HG03095 (cell line): ENCODE measurements around the gene SPIRE1.
"Not testable (repeated sequence)": the region's sequence is repeated elsewhere in the genome, so short reads cannot be mapped to it uniquely, and the experiment has no call there.

Experiments
- ATAC-seq: cut with Tn5 transposase; IDR thresholded peaks from one replicate; pipeline ENCODE4 v1.9.1; 2021; ENCODE audit warnings: moderate library complexity; ENCODE audit not compliant: unreplicated experiment

SPIRE1 gene

GRCh38 chr18:12422936-12423335 is 235.0 kb downstream of the SPIRE1 start:
- no peak for ATAC-seq

- no peak for ATAC-seq
Measured at GRCh38 chr18:12421732-12422131, 236.2 kb downstream of the SPIRE1 start.

GRCh38 chr18:12420821-12421421 is 237.0 kb downstream of the SPIRE1 start:
- ATAC-seq, result no peak

GRCh38 chr18:12417687-12418086 is 240.2 kb downstream of the SPIRE1 start:
- no peak for ATAC-seq

- ATAC-seq, result no peak
Measured at GRCh38 chr18:12416098-12416729, 241.7 kb downstream of the SPIRE1 start.

- no peak for ATAC-seq
Measured at GRCh38 chr18:12411456-12411855, 246.5 kb downstream of the SPIRE1 start.

- ATAC-seq, result not testable (repeated sequence)
Measured at GRCh38 chr18:12410747-12411146, 247.2 kb downstream of the SPIRE1 start.

GRCh38 chr18:12410081-12410481 is 247.8 kb downstream of the SPIRE1 start:
- ATAC-seq, result no peak

GRCh38 chr18:12409469-12409868 is 248.4 kb downstream of the SPIRE1 start:
- ATAC-seq, result no peak

- ATAC-seq, result no peak
Measured at GRCh38 chr18:12408247-12408869, 249.5 kb downstream of the SPIRE1 start.

GRCh38 chr18:12406371-12407111 is 251.4 kb downstream of the SPIRE1 start:
- ATAC-seq, result no peak

- no peak for ATAC-seq
Measured at GRCh38 chr18:12405066-12405465, 252.8 kb downstream of the SPIRE1 start.

GRCh38 chr18:12403601-12404506 is 254.1 kb downstream of the SPIRE1 start:
- no peak for ATAC-seq

- ATAC-seq, result no peak
Measured at GRCh38 chr18:12401881-12402280, 256.0 kb downstream of the SPIRE1 start.

GRCh38 chr18:12399231-12399630 is 258.7 kb downstream of the SPIRE1 start:
- no peak for ATAC-seq

GRCh38 chr18:12398625-12399024 is 259.3 kb downstream of the SPIRE1 start:
- no peak for ATAC-seq

- ATAC-seq, result no peak
Measured at GRCh38 chr18:12397793-12398192, 260.1 kb downstream of the SPIRE1 start.

- ATAC-seq, result no peak
Measured at GRCh38 chr18:12397254-12397653, 260.7 kb downstream of the SPIRE1 start.
